Smooth muscle cell (in vitro differentiated cells): ENCODE measurements around the gene PCDHGC5. TPM values are rescaled to one million over a fixed set of nuclear protein-coding genes. Genes with fewer than 3 reads are reported as not detected.

ENCODE experiments used
- DNase-seq: peaks from one replicate; lab custom pipeline; 2025; ENCODE audit not compliant: unreplicated experiment; lab: John Stamatoyannopoulos, UW
- H2AFZ ChIP-seq: fragments of 200-600 bp; sonication (generic); 2 replicates; pipeline ENCODE4 v1.6.0; 2016; ENCODE audit warnings: antibody characterized with exemption, low read depth, mild to moderate bottlenecking
- H3F3A ChIP-seq: fragments of 200-600 bp; sonication (generic); 2 replicates; pipeline ENCODE4 v1.6.0; 2017; ENCODE audit warnings: antibody characterized with exemption, low read depth
- H3K27ac ChIP-seq: fragments of 200-600 bp; sonication (generic); 2 replicates; pipeline ENCODE4 v1.5.1; 2016; ENCODE audit warnings: low read depth, mild to moderate bottlenecking
- H3K27me3 ChIP-seq: fragments of 200-600 bp; sonication (generic); 2 replicates; pipeline ENCODE4 v1.6.1; 2016; ENCODE audit warnings: low read depth, mild to moderate bottlenecking
- H3K36me3 ChIP-seq: fragments of 200-600 bp; sonication (generic); 2 replicates; pipeline ENCODE4 v1.5.1; 2016; ENCODE audit warnings: low read depth
- H3K4me1 ChIP-seq: fragments of 200-600 bp; sonication (generic); 2 replicates; pipeline ENCODE4 v1.5.1; 2016; ENCODE audit warnings: low read depth
- H3K4me2 ChIP-seq: fragments of 200-600 bp; sonication (generic); 2 replicates; pipeline ENCODE4 v1.6.0; 2016; ENCODE audit warnings: mild to moderate bottlenecking
- H3K4me3 ChIP-seq: fragments of 200-600 bp; sonication (generic); 2 replicates; pipeline ENCODE4 v1.5.1; 2016; ENCODE audit warnings: mild to moderate bottlenecking
- H3K79me2 ChIP-seq: fragments of 200-600 bp; sonication (generic); 2 replicates; pipeline ENCODE4 v1.6.0; 2016; ENCODE audit warnings: low read depth, mild to moderate bottlenecking
- H3K9ac ChIP-seq: fragments of 200-600 bp; sonication (generic); 2 replicates; pipeline ENCODE4 v1.6.0; 2016; ENCODE audit warnings: low read depth
- H3K9me3 ChIP-seq: fragments of 200-600 bp; sonication (generic); replicated peaks from 2 replicates; pipeline ENCODE4 v1.5.1; 2016; ENCODE audit warnings: low read depth
- H4K20me1 ChIP-seq: fragments of 200-600 bp; sonication (generic); 2 replicates; pipeline ENCODE4 v1.6.0; 2016; ENCODE audit warnings: low read depth
- WGBS: methylation state at CpG from one replicate; pipeline ENCODE4 v1.1.7; 2016; ENCODE audit warnings: low lambda C conversion rate; 5-methylcytosine and 5-hydroxymethylcytosine counted together
- polyA plus RNA-seq: library from polyadenylated mRNA; unstranded; fragments of >200 nt; fragmentation: Nextera tagmentation; extraction: Ambion mirVana; gene quantifications from 2 replicates; pipeline ENCODE4 v1.2.1, GENCODE V29; 2016
- total RNA-seq: library from RNA; depleted of rRNA; stranded (reverse); fragments of >200 nt; gene quantifications from 2 replicates; pipeline ENCODE4 v1.2.3, GENCODE V29; 2014
- TF ChIP-seq, protein P1 (sequence below): fragments of 200-600 bp; sonication (generic); IDR thresholded peaks from 2 replicates; pipeline ENCODE4 v1.5.1; 2017; ENCODE audit warnings: borderline replicate concordance, mild to moderate bottlenecking, antibody characterized with exemption; ENCODE audit not compliant: insufficient read depth, poor library complexity, severe bottlenecking

The PCDHGC5 gene
- total and polyA plus RNA-seq, 2 experiments from 2014 or later, result 1.8 to 3.3 TPM

DNA sequence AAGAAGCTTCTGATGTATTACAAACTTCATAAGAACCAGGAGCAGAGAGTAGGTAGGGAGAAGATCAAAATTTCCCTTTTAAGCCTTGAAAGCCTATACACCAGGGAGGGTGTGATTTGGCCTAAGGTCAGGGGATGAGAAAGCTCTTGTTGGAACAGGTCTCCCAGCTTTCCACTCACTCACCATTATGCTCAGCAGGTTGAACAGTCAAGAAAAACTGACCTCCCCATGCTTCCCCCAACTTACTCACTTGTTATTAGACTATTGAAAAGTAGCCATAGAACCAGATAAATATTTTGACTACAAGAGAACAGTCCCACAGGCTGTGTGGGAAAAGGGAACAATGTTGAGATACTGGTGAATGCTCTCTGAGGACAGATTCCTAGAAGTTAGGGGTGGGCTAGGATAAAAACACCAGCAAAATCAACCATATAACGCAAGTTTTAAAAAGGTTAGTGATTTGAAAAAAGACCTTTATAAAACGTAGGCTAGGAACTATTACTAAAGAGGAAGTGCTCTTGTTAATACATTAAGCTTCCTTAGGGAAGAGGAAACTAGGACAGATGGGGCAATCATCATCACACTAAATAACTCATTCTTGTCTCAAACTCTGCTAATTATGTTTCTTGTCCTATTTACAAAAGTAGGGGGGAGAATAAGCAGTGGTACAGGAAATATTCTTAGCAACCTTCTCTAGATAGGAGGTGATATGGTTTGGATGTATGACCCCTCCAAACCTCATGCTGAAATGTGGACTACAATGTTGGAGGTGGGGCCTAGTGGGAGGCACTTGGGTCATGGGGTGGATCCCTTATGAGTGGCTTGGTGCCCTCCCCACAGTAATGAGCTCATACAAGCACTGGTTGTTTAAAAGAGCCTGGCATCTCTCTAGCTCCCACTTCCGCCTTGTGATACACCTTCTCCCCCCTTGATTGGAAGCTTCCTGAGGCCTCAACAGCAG is 31.0 kb downstream of the PCDHGC5 start:
- Histone ChIP-seq H3K9ac (peak overlapping the region; percentile 82), H3K4me2 (peak overlapping the region; percentile 86), H3K4me1 (peaks cover 63% of the 10 kb centered on the region), H3K79me2 (peaks cover 9% of the 10 kb centered on the region), H3F3A (peaks cover 76% of the 10 kb centered on the region), H2AFZ (no peak overlapping the region), H3K9me3 (no peaks in the 10 kb centered on the region), H3K4me3 (no peak overlapping the region), H3K27me3 (no peaks in the 10 kb centered on the region), H4K20me1 (no peaks in the 10 kb centered on the region), H3K36me3 (no peaks in the 10 kb centered on the region), H3K27ac (peak overlapping the region; percentile 100)
- 89% methylated on average over 3 of the region's 3 CpGs for WGBS
- no peak for DNase-seq
- TF ChIP-seq, protein P1, sequence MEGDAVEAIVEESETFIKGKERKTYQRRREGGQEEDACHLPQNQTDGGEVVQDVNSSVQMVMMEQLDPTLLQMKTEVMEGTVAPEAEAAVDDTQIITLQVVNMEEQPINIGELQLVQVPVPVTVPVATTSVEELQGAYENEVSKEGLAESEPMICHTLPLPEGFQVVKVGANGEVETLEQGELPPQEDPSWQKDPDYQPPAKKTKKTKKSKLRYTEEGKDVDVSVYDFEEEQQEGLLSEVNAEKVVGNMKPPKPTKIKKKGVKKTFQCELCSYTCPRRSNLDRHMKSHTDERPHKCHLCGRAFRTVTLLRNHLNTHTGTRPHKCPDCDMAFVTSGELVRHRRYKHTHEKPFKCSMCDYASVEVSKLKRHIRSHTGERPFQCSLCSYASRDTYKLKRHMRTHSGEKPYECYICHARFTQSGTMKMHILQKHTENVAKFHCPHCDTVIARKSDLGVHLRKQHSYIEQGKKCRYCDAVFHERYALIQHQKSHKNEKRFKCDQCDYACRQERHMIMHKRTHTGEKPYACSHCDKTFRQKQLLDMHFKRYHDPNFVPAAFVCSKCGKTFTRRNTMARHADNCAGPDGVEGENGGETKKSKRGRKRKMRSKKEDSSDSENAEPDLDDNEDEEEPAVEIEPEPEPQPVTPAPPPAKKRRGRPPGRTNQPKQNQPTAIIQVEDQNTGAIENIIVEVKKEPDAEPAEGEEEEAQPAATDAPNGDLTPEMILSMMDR, result no peak

DNA sequence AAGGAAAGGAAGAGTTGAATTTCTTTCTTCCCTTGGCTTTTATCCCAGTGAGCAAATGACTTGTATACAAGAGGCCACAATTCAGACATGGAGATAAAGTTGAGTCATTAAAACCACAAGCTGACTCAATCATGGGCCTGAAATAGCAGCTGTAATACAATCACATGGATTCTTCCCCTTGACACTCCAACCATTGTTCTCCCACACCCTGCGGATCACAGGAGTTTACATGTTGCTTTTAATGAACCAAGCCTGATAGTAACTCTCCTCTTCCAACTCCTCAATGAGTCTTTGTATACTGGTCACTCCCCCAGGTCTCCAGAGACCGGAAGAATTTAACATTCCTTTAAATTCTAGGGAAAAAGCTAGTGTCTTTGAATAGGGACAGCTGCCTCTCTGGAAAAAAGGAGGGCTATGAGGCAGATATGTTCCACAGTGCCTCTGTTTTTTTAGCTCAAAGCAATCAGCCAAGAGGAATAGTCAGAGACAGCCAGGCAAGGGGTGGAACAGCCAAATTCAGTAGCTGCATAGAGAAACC is 32.4 kb downstream of the PCDHGC5 start:
- Histone ChIP-seq H3F3A (peaks cover 74% of the 10 kb centered on the region), H3K4me3 (no peak overlapping the region), H3K36me3 (no peaks in the 10 kb centered on the region), H3K9ac (peak overlapping the region; percentile 82), H2AFZ (no peak overlapping the region), H4K20me1 (no peaks in the 10 kb centered on the region), H3K4me2 (peak overlapping the region; percentile 69), H3K9me3 (no peaks in the 10 kb centered on the region), H3K79me2 (peaks cover 9% of the 10 kb centered on the region), H3K4me1 (peaks cover 55% of the 10 kb centered on the region), H3K27me3 (no peaks in the 10 kb centered on the region), H3K27ac (peak overlapping the region; percentile 100)
- 0% methylated on average over 2 of the region's 2 CpGs for WGBS
- TF ChIP-seq, protein P1, result no peak
- DNase-seq, result no peak

DNA sequence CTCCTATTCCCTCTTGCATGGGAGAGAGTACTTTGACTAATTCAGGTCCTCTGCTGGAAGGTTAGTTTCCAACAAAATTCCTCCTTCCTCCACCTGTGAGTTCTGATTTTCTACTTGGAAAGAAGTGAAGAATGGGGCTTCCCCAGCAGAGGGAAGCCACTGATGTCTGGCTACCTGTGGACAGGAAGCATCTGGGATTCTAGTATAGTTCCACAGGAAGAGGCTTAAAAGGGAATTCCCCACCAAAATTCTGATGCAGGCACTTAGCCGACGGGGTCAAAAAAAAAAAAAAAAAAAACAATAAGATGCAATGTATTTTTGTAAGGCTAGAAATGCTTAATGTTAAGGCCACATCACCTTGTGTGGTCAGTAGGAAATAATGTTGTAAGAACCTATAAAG is 33.4 kb downstream of the PCDHGC5 start:
- DNase-seq, result no peak
- no peaks in the 10 kb centered on the region for H3K27me3 ChIP-seq
- no peak overlapping the region for H3K4me3 ChIP-seq
- no peak overlapping the region for H2AFZ ChIP-seq
- peak overlapping the region; percentile 100 for H3K27ac ChIP-seq
- H3F3A ChIP-seq, result peaks cover 67% of the 10 kb centered on the region
- TF ChIP-seq, protein P1, result no peak
- H4K20me1 ChIP-seq, result no peaks in the 10 kb centered on the region
- no peaks in the 10 kb centered on the region for H3K9me3 ChIP-seq
- no peaks in the 10 kb centered on the region for H3K36me3 ChIP-seq
- H3K79me2 ChIP-seq, result peaks cover 9% of the 10 kb centered on the region
- peaks cover 47% of the 10 kb centered on the region for H3K4me1 ChIP-seq
- H3K9ac ChIP-seq, result peak overlapping the region; percentile 82
- 47% methylated on average over 2 of the region's 2 CpGs for WGBS
- H3K4me2 ChIP-seq, result peak overlapping the region; percentile 69
